Activated effector memory CD4-positive, alpha-beta T cell treated with anti-CD3 and anti-CD28 coated beads, Interleukin-2, amount 50 U/mL, for 16 hours (primary cell): ENCODE measurements around the gene RPS24.
"Not testable (repeated sequence)": the region's sequence is repeated elsewhere in the genome, so short reads cannot be mapped to it uniquely, and the experiment has no call there.

Experiments used
- DNase-seq: peaks from one replicate; pipeline ENCODE4 v3.0.0-alpha.2; 2020

Gene RPS24

DNA sequence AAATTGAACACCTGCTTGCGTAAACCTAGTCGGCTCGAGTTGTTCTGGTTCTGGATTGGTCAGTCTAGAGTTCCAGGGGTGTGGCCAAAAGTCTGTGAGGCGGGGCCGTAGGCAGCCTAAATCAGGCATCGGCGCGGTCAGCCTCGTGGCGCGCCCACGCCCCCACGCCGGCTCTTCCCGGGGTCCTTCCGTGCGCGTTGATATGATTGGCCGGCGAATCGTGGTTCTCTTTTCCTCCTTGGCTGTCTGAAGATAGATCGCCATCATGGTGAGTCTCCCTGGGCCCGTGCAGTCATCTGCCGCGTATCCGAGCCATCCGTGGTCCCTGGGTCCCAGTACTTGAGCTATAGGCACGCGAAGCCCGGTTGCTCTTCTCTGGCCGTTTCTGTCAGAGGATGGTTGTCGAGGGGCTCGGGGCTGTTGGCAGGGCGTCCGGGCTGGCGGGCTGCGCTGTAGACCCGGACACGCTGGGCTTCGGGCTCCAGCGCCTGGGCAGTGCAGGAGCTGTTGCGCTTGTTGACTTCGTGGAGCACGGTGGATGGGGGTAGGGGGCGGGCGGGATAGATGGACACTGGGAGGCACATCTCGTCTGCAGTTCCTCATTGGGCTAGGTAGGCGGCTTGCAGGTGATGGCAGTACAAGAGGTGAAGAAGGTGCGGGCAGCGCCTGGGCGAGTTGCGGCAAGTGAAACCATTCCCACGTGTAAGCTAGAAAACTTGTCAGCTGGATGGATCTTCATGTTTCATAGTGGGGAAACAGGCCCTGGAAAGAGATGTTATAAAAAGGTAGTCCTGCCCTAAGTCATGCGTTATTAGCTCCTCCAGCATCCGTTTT, at the start of gene RPS24:
TSS of gene RPS24 (plus strand) at position 227 of the 834 bp plus-strand sequence. CDS start at position 266, 39 bp downstream.
- peak; percentile 98 for DNase-seq

DNA sequence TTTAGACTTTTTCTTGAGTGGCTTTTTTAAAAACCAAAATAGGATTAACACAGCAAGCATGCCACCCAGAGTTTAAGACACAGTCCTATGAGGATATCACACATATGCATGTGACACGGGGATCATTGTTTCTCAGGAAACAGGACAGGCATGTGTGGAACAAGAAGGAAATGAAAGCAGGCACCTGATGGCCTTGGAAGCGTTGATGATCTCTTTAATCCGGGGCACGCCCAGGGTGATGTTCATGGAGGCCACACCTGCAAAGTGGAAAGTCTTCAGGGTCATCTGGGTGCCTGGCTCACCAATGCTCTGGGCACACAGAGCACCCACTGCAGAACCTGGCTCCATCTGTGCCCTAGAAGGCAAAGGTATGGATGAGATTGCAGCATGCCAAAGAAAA, 48.7 kb upstream of the RPS24 start:
- DNase-seq = no peak

DNA sequence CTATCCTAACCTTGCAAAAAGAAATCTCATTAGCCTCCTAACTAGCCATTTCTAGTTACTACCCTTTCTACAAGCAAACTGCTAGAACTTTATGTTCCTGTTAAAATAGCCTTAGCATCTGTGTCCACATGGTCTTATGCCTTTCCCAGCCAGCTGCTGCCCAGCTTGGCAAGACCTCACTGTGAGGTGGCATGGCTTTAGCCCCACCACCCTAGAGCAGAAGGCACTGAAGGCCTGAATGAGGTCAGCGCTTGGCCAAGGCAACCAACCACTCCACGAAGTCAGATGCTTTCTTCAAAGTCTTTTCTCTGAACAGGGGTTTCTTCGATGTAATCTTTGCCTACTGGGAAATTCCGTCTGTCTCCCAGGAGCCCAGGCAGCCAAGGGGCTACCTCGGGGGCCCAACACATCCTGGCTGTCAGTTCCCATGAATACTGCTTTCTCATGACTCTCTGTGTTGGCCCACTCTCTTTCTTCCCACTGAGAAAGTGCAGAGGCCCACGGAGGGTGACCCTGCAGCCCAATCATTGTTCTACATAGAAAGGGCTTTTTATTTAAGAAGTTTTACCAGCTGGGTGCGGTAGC, 45.9 kb upstream of the RPS24 start:
- no peak for DNase-seq

DNA sequence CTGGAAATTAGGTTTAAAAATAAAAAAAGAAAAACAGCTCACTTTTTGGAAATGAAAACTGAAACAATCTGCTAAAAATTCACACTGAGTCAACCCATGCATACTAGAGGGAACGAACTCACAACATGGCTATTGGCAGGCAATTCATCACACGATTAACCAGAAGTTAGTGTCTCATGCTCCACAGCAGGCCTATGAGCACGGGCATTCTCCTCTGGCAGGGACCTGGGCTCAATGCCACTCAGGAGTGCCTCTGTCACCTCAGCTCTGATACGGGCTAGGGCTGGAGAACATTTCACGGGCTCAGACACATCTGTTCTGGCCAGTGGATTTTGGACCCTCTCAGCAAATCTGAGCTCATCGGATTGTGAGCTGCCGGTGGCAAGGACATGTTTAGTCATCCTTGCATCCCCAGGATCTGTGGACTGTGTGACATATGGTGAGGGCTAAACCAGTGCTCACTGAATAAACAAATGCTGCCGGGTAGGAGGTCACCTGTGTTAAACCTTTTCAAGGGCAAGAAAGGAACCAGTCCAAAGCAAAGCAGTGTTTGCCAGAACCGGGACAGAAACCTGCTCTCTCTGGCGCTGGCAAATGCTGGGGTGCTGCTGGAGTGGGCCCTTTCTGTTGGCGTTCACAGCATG, 44.5 kb upstream of the RPS24 start:
- no peak for DNase-seq

DNA sequence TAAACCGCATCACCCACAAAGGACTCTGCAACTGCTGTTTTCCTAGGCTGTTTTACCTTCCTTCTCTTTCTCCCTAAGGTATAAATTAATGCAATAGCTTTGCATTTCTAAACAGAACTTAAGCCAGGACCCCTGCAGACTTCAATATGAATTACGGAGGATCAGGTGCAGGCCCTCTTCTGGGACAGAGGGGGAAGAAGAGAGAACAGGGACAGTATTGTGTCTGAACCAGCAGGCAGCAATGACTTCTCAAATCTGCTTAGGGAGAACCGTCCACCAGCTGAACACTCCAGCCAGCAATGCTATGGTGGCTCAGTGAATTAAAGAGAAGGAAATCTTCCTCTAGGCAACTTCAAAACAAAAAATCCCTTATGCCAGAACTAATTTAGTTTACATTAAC, 40.0 kb upstream of the RPS24 start:
- DNase-seq = no peak

DNA sequence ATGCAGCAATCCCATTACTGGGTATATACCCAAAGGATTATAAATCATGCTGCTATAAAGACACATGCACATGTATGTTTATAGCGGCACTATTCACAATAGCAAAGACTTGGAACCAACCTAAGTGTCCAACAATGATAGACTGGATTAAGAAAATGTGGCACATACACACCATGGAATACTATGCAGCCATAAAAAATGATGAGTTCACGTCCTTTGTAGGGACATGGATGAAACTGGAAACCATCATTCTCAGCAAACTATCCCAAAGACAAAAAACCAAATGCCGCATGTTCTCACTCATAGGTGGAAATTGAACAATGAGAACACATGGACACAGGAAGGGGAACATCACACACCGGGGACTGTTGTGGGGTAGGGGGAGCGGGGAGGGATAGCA, 34.9 kb upstream of the RPS24 start:
- DNase-seq = not testable (repeated sequence)

DNA sequence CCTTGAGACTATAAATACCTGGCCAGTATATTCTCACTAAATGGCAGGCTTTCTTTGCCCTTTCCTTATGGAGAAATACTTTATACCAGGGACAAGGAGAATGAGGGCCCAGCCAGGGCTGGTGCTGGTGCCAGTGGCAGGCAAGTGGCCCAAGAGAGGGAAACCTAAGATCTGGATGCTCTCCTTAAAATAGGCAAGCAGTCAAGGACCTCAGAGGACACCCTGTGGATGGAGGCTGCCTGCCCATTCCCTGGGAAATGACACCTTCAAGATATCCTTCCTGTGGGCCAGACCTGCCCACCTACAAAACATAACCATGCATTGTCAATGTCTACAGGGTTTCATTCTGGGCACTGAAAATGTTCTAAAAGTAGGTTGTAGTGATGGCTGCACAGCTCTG, 33.5 kb upstream of the RPS24 start:
- DNase-seq = no peak

DNA sequence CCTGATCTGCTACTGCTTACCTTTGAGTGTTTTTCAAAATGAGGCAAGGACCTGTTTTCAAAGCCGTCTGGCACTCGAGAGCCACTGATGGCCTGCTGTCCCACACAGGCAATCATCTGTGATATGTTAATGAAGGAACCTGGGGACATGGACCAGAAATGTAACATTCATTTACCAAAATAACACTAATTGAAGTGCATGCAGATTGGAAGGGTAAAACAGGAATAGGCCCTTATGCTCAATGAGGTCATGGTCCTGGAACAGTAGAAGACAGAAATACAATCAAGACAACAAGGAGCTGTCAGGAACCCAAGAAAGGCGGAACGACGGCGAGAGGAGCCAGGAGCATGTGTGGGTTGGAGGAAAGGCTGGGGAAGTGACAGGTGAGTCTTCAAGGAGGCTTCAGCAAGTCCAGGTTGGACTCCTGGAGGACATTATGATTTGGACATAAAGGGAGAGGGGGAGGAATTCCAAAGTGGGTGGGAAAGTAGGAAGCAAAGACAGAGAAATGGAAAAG, 32.6 kb upstream of the RPS24 start:
- DNase-seq = no peak

DNA sequence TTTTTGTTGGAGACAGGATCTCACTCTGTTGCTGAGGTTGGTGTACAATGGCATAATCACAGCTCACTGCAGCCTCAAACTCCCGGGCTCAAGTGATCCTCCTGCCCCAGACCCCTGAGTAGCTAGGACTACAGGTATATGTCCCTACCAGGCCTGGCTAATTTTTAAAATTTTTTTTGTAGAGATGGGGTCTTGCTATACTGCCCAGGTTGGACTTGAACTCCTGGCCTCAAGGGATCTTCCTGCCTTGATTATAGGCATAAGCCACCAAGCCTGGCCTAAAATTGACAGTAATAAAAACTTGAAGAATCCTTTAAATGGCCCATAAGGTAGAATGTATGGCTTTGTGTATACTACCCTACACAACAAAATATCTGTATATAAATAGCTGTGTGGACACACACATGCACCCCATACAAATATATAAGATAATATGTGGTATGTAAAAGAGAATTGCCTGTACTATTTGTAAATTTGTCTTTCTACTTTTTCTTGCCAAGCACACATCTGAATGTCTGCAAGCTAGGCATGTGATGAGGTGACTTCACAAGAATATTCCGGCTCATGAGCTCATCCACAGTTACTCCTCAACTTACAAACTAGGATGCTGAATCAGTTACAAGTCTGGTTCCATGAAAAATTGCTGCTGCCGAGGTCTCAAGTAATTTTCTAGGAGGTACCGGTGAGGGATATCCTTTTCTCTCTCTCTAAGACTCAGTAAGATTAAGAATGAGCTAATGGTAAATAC, 30.9 kb upstream of the RPS24 start:
- no peak for DNase-seq

DNA sequence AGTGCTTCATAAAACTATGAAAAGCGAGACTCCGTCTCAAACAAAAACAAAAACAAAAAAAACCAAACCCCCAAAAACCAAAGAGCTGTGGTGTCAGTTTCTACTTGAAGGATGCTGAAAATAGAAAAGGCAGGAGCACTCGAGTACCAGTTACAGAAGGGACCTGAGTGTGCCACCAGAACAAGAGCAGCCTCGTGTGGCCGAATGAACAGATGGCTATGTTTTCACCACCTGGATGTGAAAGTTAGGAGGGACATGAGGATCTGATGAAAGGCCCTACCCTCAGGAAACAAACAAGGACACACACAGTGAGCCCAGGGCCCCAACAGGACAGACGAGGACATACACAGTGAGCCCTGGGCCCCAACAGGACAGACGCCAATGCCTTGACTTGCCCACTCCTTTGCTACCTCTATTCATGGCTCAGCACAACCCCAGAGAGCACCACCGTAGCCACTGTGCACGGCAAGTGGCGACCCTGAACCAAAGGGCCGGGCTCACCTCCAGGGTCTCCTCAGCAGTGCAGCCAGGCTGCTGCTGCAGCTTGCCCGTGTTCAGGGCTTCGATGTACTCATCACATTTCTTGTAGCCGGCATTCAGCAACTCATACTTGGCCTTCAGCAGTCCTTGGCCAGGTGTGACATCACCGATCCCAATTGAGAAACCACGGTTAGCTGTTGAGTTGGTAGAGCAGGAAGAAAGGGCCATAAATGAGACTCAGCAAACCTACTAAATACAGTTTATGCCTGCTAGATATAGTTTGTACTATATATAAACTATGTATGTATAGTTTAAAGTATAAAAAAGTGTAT, 29.2 kb upstream of the RPS24 start:
- DNase-seq = no peak

DNA sequence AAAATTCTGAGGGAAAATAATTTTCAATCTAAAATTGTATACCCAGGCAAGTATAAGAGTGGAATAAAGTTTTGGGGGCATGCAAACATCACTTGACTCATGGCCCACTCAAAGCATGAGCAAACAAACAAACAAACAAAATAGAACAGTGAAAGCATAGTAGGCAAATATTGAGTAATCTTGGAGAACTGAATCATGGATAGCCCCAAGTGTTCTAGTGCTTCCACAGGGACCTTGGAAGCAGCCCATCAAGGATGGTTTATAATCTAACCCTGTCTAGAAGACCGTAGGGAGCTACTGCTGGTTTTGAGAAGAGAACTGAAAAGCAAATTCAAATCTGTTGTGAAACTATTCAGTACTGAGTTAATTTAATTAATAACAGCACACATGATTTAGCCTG, 26.5 kb upstream of the RPS24 start:
- DNase-seq = no peak

DNA sequence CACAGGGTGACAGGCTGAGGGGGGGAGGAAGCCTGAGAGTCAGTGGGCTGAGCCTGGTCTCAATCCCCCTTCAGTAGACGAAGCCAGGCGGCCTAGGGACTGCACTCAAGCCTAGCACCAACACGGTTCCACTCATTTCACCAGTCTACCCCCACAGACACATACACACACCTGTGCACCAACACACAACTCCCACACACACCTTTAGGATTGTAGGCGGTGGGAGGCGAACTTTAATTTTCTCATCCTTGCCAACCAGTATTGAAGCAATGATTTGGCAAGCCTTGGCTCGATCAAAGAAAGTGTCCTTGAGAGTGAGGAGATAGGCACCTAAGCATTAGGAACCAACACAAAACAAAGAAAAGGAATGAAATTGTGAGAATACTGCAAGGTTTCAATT, 24.0 kb upstream of the RPS24 start:
- DNase-seq = no peak

DNA sequence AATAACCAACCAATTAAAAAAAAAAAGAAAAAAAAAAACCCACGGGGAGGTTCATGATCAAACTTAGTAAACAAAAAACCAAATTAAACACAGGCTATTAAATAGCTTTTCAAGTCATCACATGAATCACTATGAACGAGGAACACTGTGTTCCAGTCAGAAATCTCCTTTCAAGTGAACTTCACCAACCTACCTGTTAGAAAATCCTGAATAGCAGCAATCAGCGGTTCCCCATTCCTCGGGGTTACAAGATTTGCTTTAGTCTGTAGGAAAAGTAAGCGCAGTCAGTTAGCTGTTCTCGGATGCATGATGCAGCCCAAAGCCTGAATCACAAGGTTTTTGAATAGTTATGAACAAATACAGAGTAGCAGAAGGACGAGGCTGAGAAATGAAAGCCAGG, 23.4 kb upstream of the RPS24 start:
- DNase-seq = no peak

DNA sequence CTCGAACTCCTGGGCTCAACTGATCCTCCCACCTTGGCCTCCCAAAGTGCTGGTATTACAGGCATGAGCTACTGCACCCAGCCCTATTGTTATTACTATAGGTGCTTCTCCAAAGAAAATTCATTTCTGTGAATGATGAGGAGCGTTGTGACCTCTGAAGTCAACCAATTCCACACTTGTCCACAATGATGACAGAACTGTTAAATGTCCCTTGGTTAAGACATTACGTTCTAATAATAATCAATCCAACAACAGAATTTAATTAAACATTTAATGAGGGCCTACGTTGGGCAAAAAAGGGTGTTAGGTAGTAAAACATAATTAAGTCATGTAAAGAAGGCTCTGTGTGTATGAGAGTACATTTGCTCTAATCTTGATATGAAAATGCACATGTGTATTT, 22.6 kb upstream of the RPS24 start:
- DNase-seq = no peak

DNA sequence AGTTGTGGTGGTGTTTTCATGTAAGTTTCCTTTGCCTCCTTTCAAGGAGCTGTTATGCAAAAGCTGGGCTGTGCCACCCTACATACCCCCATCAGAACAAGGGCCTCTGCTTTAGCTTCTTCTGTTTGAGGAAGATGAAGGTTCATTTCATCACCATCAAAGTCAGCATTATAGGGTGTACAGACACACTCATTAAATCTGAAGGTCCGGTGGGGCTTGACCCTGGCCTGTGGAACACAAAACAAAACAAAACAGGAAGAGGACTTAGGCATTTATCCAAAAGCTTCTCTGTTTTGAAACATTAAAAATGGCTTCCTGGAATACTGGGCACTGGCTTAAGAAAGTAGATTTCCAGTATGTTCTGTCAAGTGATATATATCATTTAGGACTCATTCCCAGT, 20.1 kb upstream of the RPS24 start:
- DNase-seq = no peak

DNA sequence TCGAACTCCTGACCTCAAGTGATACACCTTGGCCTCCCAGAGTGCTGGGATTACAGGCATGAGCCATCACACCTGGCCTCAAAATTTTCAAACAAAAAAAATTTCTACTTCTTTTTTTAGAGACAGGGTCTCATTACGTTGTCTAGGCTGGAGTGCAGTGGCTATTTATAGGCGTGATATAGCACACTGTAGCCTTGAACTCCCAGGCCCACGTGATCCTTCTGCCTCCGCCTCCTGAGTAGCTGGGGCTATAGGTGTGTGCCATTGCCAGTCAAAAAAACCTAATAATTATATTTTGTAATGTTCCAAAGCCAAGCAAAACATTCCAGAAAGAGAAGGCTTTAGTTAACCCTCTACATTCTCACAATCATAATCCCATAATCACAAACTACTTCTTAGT, 18.1 kb upstream of the RPS24 start:
- DNase-seq = no peak

DNA sequence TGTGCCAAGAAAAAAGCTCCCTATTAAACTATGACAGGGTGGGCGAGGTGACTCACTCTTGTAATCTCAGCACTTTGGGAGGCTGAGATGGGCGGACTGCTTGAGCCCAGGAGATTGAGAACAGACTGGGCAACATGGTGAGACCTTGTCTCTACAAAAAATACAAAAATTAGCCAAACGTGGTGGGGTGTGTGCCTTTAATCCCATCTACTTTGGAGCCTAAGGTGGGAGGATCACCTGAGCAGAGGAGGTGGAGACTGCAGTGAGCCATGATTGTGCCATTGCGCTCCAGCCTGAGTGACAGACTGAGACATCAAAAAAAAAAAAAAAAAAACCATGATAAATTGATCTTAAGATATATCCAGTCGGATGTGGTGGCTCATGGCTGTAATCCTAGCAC, 15.8 kb upstream of the RPS24 start:
- no peak for DNase-seq

DNA sequence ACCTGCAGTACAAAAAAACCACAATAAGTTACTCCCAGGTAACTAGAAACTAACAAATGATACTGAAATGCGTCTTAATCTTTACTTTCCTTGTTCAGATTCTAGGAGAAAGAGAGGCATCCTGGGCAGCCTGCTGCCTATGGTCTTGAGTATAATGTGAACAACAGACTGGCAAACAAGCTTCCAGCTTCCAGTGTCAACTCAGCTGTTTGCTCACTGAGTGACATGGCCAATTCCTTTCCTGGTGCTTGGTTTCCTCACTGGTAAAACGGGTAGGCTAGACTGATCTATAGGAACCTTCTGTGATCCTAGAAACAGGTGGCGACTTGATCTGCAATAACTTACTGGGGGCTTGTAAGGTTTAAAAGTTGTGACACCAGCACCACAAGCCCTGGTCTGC, 14.4 kb upstream of the RPS24 start:
- DNase-seq = no peak

DNA sequence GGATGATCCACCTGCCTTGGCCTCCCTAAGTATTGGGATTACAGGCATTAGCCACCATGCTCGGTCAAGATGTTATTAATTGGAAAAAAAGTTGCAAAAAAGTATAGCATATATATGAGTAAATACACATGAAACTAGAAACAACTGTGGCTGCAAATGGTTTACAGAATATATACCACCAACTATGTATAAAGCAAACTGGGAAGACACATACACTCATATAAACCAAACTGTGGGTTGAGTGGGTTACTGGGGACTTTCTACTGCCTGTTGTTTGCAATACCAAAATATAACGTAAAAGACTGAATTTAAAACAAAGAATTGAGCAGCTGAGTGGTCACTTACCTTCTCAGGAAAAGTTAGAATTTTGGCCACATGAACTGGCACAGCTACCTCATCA, 12.5 kb upstream of the RPS24 start:
- no peak for DNase-seq

DNA sequence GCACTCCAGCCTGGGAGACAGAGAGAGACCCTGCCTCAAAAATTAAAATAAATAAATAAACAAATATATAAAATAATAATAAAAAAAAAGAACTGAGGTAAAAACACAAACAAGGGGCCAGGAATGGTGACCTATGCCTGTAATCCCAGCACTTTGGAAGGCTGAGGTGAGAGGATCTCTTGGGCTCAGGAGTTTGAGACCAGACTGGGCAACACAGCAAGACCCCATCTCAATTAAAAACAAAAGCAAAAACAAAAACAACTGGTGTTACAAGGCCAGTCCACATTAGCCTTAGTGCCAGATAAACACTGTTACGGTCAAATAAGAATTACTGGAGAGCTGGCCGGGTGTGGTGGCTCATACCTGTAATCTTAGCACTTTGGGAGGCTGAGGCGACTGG, 9.9 kb upstream of the RPS24 start:
- DNase-seq = no peak

DNA sequence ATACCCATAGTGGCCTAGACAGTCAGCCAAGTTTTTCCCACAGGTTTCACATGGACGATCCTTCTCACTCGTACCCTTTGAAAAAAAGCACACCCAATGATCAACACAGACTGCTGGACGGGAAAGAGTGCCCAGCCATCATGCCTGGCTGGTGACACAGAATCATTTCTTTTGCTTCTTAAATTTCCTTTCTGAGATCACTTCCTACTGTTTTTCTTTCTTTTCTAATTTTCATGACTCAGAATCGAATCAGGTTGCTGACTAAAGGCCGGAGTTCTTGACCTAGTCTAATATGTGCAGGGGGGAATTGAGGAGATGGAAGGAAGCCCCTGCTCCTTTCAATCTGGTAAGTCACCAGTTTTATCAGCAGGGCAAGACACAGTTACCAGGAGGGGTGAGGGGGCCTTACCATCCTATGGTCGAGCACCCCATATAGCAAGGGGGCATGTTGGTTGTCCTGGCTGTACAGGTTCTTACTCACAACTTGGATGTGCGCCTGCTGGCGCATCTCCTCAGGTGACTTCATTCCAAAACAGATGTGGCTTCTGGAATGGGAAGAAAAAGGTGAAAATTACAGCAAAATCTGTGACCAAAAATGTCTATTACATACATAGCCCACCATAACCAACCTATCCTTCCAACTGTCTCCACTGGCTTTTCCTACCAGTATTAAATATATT, 7.8 kb upstream of the RPS24 start:
- DNase-seq = no peak
